Measurements from ENCODE around the gene RAB24.
"Not testable (repeated sequence)": the region's sequence is repeated elsewhere in the genome, so short reads cannot be mapped to it uniquely, and the experiment has no call there.

Gene RAB24
- total RNA-seq = 0.79 to 5.6 (median 2.1) reads per million in 17 experiments

DNA sequence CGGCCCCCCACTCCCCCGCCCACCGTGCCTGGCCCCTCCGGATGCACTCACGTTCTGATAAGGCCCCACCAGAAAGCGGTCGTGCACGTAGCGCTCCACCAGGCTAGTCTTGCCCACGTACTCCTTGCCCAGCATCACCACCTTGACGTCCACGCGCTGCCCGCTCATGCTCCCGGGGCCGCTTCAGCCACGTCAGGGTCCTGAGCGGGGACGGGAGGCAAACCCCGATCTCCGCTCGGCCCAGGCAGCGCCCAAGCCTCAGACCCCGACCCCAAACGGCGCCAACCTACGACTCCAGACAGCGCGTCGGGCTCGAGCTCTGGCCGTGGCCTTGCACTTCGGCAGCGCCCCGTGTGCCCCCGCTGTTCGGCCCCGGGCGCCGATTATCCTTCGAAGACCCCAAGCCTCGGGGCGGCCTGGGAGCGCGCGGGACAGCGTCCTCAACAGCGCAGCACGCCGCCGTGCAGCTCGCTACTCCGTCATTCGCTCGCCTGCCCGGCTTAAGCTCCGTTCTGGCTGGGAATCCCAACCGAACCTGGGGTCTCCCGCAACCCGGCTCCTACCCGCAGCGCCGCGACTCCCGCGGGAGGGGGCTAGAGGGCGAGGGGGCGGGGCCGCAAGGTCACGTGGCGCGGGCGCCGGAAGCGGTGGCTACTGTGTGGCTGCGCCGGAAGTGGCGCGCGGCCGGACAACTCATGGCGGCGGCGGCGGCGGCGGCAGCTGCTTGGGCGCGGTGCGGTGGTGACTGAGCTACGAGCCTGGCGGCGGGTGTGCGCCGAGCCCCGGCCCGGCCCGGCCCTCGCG lies at the start of gene RAB24, which contains the start of gene PRELID1:
Gene RAB24 (minus strand): TSS at position 599 of the 804 bp plus-strand sequence. CDS start 431 bp downstream, at position 168.
Gene PRELID1 (plus strand): TSS at position 679 of the 804 bp plus-strand sequence. CDS start 187 bp downstream, outside the sequence.
- DNase-seq = peak; percentile 90 to 96 (median 94)

DNA sequence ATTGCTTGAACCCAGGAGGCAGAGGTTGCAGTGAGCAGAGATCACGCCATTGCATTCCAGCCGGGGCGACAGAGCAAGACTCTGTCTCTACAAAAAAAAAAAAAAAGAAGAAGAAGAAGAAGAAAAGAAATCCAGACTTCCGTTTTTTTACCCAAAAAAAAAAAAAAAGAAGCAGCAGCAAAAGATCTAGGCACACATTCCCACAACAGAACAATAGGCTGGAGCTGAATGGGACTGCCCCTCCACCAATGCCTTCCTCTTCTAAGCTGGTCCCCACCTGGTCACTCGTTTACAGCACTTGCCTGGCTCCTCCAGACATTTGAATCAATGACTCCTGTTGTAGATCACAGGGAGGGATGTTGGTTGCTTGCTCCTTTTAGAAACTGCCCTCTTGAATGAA lies 49.6 kb upstream of the RAB24 start:
- peak; percentile 35 to 77 (median 65) for DNase-seq

DNA sequence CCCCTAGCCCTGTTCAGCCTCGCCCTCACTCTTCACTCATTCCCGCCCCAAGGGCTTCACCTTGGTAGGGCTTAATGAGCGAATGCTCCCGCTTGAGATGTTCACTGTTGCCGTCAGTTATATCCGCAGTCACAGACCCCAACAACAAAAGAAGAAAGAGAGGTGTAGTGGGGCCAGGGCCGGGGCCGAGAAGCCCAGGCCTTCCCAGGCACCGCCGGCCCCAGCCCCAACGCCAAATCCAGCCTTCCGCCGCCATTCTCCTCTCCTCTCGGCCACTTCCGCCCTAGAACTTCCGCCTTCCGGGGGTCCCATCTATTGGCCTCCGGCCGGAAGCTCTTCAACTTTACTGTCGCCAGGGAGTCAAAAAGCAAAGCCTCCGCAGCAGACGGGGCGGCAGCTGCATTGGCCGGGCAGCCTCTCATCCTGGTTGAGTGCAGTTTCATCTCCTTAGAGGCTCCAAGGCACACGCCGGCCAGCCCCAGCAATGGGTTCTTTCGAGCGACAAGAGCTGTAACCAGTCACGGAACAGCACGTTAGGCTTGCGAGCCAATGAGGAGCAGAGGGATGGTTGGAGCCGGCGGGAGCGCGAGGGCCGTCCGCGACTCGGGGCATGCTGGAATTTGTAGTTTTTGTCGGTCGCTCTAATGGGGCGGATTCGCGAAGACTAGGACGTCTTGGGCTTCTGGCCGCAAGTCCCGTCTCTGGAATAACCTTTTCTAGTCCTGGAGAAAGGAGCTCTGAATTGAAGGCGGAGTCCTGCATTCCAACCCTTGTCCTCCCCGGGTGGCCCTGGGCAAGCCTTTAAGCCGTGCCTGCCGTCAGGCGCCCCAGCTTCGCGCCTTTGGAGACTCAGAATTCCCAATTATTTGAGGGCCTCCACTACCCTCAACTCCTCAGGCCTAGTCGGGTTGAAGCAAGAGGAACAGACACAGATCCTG lies 48.1 kb upstream of the RAB24 start, which contains the start of gene LMAN2:
Gene LMAN2 (minus strand): TSS at position 277 of the 938 bp plus-strand sequence. CDS start 21 bp downstream, at position 256.
- peak; percentile 93 to 97 (median 97) for DNase-seq

DNA sequence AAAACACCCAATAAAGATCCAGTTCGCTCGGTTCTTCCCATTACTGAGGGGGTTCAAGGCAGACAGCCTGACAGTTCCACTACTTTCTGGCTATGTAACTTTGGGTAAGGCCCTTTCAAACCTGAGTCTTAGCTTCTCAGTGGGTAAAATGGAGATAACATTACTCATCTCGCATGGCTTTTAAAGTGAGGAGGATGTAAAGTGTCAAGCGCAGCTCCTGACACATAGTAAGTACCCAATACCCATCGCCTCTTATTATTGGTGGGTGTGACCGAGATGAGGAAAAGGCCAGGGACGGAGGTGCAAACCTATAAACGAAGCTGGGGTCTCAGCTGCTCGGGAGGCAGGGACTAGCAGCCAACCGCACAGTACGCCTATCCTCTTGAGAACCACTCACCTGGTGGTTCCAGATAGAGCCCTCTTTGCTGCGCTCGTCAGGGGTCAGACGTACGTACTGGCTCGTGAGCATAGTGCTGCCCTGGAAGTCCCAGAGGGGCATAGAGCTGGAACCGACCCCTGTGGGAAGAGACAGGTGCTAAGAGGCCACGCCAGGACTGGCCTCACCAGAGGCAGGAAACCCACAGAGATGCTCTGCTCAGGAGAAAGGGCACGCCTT lies 47.4 kb upstream of the RAB24 start:
- DNase-seq = no peak

DNA sequence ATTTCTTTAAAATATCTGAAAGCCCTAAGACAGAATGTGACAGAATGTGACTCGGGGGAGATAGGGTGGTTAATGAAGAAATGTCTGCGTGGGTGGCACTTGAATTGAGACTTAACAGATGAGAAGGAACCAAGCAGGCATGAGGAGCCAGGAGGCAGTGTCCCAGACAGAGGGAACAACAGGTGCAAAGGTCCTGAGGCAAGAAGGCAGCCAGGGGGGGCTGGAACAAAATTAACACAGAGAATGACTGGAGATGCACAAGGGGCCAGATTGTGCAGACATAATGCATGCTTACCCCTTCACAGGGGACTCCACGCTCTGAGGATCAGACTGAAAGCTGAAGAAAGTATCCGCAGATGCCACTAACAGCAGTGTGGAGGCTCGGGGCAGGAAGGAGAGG lies 46.2 kb upstream of the RAB24 start:
- DNase-seq = peak in 1 of 4 experiments; percentile 34

DNA sequence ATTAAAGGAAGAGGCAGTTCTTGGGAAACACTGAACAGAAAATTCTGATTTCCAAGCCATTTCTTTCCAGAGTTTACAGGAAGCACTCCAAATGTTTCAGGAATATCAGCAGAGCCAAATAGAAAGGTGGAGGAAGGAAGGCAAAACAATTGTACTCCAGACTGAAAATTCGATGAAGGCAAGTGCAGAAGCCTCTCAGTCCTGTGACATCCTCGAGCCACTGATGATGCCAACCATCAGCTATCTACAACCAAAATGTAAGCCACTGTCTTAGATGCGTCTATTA lies 45.8 kb upstream of the RAB24 start:
- DNase-seq = no peak

DNA sequence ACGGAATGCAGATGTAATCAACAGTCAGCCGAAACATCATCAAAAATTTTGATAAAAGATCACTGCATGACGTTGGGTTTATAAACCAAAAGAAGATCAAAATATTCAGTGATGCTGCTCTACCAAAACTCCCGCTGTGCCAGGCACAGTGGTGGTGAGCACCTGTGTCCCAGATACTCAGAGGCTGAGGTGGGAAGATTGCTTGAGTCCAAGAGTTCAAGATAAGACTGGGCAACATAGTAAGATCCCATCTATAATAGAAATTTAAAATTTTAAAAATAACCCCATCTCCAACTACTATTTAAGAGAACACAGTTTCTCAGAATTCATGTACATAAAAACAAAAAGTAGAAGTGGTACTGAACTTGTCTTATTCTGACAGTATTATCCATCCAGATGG lies 44.2 kb upstream of the RAB24 start:
- no peak for DNase-seq

DNA sequence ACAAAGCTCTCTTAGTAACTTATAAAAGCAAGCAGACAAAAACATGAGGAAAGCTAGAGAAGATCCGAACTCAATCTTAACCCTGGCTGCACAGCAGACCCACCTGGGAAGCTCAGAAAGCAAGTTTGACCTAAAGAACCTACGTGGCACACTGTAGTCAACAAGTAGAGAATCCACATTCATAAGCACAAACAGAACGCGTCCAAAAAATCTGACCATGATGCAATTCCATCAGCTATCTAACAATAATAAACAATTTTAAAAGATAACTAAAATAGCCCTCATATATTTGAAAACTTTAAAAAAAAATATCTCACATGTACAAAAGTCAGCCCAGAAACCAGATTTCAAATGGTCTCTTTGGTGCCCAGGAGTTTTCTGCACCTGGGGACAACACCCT lies 43.3 kb upstream of the RAB24 start:
- DNase-seq = no peak

DNA sequence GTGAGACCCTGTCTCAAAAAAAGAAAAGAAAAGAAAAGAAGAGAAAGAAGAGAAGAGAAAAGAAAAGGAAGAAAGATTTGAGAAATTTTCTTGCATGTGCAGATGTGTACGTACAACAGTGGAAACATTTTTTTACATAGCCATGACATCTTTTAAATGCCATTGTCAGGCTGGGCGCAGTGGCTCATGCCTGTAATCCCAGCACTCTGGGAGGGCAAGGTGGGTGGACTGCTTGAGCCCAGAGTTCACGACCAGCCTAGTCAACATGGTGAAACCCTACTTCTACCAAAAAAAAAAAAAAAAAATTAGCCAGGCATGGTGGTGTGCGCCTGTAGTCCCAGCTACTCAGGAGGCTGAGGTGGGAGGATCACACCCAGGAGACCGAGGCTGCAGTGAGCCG lies 41.4 kb upstream of the RAB24 start:
- no peak for DNase-seq

DNA sequence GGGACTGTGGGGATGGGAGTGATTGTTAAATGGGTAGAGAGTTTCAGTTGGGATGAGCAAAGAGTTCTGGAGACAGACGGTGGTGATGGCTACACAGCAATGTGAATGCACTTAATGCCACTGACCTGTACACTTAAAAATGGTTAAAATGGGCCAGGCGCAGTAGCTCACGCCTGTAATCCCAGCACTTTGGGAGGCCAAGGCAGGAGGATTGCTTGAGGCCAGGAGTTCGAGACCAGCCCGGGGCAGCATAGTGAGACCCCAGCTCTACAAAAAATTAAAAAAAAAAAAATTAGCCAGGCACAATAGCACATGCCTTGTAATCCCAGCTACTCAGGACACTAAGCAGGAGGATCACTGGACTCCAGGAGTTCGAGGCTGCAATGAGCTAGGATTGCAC lies 40.3 kb upstream of the RAB24 start:
- DNase-seq = no peak

DNA sequence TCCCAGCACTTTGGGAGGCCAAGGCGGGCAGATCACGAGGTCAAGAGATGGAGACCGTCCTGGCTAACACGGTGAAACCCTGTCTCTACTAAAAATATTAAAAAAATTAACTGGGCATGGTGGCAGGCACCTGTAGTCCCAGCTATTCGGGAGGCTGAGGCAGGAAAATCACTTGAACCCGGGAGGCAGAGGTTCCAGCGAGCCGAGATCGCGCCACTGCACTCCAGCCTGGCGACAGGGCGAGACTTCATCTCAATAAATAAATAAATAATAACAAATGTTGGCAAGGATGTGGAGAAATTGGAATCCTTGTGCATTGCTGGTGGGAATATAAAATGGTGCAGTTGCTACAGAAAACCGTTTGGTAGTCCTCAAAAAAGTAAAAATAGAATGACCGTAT lies 39.5 kb upstream of the RAB24 start:
- not testable (repeated sequence) for DNase-seq

DNA sequence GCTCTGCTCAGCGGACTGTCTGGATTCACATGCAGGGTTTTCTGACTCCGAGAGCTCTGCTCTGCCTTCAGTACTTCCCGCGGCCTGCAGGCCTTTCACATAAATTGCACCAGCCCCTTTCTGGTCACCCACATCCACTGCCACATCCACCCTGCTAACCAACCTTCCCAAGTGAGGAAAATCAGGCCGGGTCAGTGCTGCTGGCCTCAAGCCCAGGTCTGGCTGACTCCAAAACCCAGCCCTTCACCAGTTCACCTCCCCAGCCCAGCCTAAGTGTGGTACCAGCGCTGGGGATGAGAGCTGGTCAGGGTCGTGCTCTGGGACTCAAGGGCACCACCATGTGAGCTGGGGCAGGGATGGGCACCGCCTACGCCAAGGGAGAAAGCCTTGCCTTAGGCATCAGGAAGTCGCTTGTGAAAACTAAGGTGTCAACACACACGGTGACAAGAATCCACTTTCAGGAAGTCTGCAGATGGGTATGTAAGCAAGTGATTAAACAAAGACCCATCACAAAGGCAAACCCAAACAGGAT lies 35.7 kb upstream of the RAB24 start:
- DNase-seq = peak in 2 of 4 experiments; percentile 27 to 56

DNA sequence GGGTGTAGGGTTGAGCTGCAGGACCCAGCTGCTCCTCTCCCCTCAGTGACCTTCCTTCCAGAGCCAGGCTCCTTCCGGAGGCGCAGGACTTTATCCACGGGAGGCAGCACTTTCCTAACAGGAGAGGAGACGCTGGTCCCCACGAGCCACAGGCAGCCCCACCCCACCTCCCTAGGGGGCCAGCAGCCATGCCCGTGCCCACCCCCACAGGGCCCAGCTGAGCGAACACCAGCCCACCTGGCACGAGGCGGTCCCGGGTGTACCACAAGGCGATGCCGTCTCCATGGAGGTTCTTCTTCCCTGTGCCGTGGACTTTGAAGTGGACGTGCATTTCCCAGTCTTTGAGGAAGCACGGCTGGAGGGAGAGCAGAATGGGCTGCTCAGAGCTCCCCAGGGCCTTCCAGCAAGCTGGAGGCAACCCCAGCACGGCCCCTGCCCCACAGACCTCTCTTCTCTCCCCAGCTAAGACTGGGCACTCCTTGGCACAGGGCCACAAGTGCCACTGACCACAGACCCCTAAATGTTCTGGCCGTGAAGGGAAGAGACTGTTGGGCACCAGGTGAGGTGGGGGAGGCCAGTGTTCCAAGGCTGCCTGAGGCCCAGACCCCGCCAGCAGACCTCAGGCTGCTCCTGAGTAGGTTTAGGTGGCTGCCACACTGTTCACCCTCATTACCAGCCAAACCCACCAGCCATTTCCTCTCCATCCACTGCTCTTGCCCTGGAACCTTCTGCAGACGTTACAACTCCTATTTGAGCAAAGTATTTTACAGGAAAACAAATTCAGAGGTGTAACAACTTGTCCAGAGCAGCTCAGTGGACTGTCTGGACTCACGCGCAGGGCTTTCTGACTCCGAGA lies 35.0 kb upstream of the RAB24 start:
- no peak for DNase-seq

DNA sequence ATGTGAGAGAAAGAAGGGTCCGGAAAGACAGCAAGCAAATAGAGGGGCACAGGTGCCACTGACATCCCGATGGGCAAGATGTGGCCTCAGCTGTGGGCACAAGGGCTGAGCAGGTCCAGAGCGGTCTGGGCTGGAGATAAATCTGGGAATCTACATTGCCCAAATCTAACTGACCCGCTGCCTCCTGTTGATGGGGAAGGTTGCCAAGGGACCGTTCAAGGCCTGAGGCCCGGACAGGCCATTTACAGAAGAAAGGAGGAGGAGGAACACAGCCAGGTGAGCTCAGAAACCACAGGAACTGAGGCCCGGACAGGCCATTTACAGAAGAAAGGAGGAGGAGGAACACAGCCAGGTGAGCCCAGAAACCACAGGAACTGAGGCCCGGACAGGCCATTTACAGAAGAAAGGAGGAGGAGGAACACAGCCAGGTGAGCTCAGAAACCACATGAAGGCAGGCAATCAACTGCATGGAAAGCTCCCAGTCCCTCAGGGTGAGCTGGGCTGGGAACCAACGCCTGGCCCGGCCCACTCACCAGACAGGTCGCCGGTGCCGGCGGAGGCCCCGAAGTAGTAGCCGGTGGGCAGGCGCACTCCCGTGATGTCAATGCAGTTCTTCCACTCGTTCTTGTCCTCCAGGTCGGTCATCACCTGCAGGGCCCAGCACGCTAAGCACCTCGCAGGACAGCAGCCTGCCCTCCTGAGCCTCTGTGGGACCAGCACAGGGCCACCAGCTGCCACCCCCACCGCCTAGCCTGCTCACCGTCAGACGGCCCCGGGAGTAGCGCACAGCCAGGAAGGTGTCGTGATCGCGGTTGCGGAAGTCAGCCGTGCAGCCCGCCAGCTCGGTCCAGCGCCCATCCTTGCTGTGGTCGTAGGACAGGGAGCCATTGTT lies 33.3 kb upstream of the RAB24 start:
- DNase-seq = no peak

DNA sequence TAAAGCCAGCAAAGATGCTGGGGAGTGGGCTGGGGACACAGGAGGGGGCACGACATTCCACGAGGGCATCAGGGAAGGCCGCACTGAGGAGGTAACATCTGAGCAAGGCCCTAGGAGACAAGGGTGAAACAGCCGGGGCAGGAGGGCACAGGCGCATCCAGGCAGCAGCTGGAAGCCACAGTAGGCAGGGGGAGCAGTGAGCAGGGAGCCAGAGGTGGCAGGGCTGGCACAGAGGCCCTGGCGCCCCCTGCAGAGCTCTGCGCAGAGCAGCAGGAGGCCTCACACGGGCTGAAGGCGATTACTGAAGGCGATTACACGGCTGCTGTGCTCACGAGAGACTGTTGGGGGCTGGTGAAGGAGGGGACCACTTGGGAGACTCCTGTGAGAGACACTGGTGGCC lies 32.6 kb upstream of the RAB24 start:
- peak; percentile 66 to 79 (median 72) for DNase-seq

DNA sequence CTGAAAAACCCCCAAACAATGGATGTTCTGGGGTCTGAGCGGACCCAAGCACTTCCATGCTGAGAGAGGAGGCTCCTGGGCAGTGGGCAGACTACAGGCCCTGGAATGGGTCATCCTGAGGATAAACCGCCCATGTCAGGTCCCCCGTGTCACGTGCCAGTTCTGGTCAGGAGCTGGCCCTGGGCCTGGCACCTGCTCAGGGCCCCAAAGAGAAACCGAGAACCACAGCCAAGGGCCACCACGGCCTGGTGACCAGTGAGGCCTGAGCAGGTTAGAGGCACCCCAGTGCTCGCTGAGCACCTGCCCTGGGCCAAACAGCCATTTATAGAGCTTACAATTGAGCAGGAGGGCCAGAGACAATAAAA lies 32.2 kb upstream of the RAB24 start:
- DNase-seq = no peak

DNA sequence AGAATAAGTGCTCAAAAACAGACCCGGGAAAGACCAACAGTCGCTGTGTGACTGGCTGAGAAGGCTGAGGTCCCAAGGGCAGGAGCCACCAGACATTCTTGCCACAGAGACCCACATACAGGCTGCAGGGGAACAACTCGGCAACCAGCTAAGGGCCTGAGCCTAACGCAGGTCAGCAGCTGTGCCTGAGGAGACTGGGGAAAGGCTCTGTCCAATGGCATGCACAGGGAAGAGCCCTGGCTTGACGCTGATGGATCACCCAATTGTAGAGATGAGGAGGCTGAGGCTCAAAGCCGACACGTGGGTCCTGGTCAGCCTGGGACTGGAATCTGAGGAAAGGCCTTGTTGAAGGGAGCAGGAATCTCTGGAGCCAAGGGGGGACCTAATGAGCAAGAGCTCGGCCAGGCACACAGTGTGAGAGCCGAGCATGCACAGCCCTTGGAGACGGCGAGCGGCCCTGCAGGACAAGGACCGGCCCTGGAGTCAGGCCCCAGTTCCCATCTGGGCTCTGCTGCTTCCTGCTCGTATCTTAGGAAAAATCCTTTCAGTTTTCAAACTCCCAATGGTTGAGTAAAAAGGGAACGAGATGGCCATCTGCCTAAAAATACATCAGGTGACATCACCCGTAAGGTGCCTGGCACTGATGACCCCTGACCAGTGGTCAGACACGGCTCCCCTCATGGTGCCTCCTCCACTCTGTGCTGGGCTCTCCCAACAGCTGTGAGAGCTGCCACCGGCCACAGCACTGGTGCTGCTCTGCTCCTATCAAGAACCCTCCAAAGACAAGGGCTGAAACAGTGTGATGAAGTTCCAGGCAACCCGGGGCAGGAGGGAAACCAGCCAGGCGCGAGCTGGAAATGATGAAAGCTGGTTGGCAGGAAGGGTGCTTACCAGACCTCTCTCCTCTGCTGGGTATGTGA lies 31.5 kb upstream of the RAB24 start:
- no peak for DNase-seq

DNA sequence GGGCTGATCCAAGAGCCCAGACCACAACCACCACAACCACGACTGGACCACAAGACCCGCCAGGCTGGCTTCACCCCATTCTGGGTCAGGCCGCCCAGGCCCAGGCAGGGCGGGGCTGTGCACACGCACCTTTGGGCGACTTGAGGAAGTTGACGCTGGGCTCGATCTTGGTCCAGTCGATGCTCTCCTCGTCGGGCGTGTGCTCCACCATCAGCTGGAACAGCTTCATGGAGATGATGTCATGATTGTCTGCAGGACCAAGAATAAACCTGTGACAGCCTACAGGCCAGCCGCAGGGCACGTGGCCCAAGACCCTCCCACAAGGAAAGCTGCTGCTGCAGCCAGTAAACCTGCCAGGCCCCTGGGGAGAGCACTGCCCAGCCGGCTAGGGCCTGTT lies 30.6 kb upstream of the RAB24 start:
- no peak for DNase-seq

DNA sequence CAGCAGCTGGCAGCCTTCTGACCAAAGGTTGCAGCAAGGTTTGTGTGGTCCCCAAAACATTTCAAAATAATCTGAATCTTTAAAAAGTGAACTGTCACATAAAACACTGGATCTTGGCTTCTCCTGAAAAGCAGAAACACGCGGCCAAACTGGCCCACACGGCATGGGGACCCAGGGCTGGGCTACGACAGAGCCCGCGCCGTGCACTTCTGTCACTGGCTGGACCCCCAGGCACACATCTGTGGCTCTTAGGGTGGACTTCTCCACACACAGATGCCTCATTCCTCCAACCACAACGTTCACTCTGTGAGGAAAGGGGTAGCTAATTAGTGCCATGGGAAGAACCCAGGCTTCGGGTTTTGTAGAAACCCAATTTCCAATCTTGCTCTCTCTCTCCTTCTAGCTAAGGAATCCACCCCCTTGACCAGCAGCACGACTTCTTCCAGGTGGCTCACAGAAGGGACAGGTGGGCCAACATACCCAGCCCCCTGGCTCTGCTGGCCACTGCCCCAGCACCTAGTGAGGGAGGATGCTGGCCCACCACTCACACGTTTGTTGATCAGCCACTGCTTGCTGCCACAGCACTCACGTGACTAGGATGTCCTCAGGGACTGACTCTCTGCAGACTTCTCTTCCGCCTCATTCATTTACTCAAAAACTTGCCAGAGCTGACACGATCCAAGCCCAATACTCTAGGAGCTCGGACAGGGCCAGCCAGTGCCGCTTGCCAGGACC lies 30.1 kb upstream of the RAB24 start:
- no peak for DNase-seq
